Testis (tissue), 2 donors: ENCODE results near the gene ANKRD13C.

Experiments
- POLR2A ChIP-seq: fragments of 450-650 bp; IDR thresholded peaks from one replicate; pipeline ENCODE4 v1.6.1; 2017; ENCODE audit warnings: antibody characterized with exemption, mild to moderate bottlenecking, moderate library complexity
- TF ChIP-seq, protein P1 (sequence below), 3 experiments: fragments of 450-650 bp in 2 of 3; fragments of 200-600 bp in 1 of 3; sonication (generic) in 1 of 3; IDR thresholded peaks; one replicate each; pipeline ENCODE4 v1.5.1; 2016 to 2019; ENCODE audit warnings: antibody characterized with exemption in 3 of 3, mild to moderate bottlenecking in 2 of 3, moderate library complexity in 1 of 3

DNA sequence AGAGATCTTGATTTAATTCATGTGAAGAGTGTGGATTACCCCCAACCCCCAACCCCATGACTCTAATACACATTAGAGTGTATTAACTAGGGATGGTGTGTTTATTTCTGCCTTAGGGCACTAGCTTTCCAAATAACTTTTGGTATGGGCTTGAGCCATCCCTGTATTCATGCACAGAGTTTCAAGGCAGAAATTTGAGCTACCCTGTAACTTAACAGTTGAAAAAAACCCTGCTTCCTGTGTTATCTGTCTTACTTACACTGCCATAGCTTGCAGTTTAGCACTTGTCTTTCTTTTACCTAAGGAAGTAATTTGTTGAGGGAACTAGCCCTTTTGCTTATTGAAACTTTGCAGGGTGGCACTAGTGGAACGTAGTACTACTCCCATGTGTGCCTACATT is 127.1 kb downstream of the ANKRD13C start:
- TF ChIP-seq, protein P1, sequence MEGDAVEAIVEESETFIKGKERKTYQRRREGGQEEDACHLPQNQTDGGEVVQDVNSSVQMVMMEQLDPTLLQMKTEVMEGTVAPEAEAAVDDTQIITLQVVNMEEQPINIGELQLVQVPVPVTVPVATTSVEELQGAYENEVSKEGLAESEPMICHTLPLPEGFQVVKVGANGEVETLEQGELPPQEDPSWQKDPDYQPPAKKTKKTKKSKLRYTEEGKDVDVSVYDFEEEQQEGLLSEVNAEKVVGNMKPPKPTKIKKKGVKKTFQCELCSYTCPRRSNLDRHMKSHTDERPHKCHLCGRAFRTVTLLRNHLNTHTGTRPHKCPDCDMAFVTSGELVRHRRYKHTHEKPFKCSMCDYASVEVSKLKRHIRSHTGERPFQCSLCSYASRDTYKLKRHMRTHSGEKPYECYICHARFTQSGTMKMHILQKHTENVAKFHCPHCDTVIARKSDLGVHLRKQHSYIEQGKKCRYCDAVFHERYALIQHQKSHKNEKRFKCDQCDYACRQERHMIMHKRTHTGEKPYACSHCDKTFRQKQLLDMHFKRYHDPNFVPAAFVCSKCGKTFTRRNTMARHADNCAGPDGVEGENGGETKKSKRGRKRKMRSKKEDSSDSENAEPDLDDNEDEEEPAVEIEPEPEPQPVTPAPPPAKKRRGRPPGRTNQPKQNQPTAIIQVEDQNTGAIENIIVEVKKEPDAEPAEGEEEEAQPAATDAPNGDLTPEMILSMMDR (IDR thresholded peaks at IDR 0.05): no peak
- no peak for TF ChIP-seq POLR2A
